KMS-11 (cell line): ENCODE data around the gene TRIO.

Experiments
- H2AFZ ChIP-seq: fragments of 200-600 bp; sonication (generic); 2 replicates; pipeline ENCODE4 v1.6.1; 2016; ENCODE audit warnings: antibody characterized with exemption, mixed run types, low read depth
- H3K27ac ChIP-seq: fragments of 200-600 bp; sonication (generic); 2 replicates; pipeline ENCODE4 v1.6.1; 2016; ENCODE audit warnings: mild to moderate bottlenecking, mixed run types
- H3K27me3 ChIP-seq: fragments of 200-600 bp; sonication (generic); 2 replicates; pipeline ENCODE4 v1.6.1; 2017; ENCODE audit warnings: mild to moderate bottlenecking, low read depth, mixed run types, moderate library complexity; ENCODE audit not compliant: insufficient read depth
- H3K36me3 ChIP-seq: fragments of 200-600 bp; sonication (generic); 2 replicates; pipeline ENCODE4 v1.6.1; 2017; ENCODE audit warnings: mild to moderate bottlenecking, mixed run types; ENCODE audit not compliant: insufficient read depth
- H3K4me1 ChIP-seq: fragments of 200-600 bp; sonication (generic); 2 replicates; pipeline ENCODE4 v1.6.1; 2016; ENCODE audit warnings: mild to moderate bottlenecking, low read depth, mixed run types; ENCODE audit not compliant: poor library complexity, severe bottlenecking
- H3K4me2 ChIP-seq: fragments of 200-600 bp; sonication (generic); 2 replicates; pipeline ENCODE4 v1.7.0; 2016; ENCODE audit warnings: mild to moderate bottlenecking, mixed run types
- H3K4me3 ChIP-seq: fragments of 200-600 bp; sonication (generic); IDR thresholded peaks from 2 replicates; pipeline ENCODE4 v1.6.1; 2017; ENCODE audit warnings: low read depth, low read length, mixed read lengths; ENCODE audit not compliant: insufficient read depth
- H3K79me2 ChIP-seq: fragments of 200-600 bp; sonication (generic); 2 replicates; pipeline ENCODE4 v1.6.1; 2016; ENCODE audit warnings: low read depth, mixed run types; ENCODE audit not compliant: insufficient read depth
- H3K9ac ChIP-seq: fragments of 200-600 bp; sonication (generic); 2 replicates; pipeline ENCODE4 v1.6.1; 2016; ENCODE audit warnings: mild to moderate bottlenecking, mixed run types
- H4K20me1 ChIP-seq: fragments of 200-600 bp; sonication (generic); 2 replicates; pipeline ENCODE4 v1.6.1; 2016; ENCODE audit warnings: mild to moderate bottlenecking, mixed run types; ENCODE audit not compliant: insufficient read depth
- CTCF ChIP-seq: fragments of 200-600 bp; sonication (generic); conservative IDR thresholded peaks from 2 replicates; pipeline ENCODE4 v1.6.1; 2017; ENCODE audit warnings: low read depth, mild to moderate bottlenecking, antibody characterized with exemption, low read length, moderate library complexity, mixed read lengths

The TRIO gene

DNA sequence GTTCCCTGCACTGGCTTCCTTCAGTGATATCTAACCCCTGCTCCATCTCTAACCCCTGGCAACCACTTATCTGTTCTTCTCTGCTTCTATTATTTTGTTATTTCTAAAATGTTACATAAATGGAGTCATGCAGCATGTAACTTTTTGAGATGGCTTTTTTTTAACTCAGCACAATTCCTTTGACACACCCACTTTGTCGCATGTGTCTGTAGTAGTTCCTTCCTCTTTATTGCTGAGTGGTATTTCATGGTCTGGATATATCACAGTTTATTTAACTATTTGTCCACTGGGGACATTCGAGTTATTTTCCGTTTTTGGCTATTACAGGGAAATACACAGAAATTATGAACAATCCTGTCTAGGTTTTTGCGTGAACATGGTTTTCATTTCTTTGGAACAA lies 200.2 kb downstream of the TRIO start:
- Histone ChIP-seq H3K4me3 (no peak overlapping the region), H3K4me1 (no peaks in the 10 kb centered on the region), H3K79me2 (no peaks in the 10 kb centered on the region), H4K20me1 (no peaks in the 10 kb centered on the region), H3K27me3 (no peaks in the 10 kb centered on the region), H2AFZ (no peak overlapping the region), H3K9ac (no peak overlapping the region), H3K4me2 (no peak overlapping the region), H3K27ac (no peak overlapping the region), H3K36me3 (no peaks in the 10 kb centered on the region; the same call in 1 of the 2 replicates)
- TF ChIP-seq CTCF, result no peak

DNA sequence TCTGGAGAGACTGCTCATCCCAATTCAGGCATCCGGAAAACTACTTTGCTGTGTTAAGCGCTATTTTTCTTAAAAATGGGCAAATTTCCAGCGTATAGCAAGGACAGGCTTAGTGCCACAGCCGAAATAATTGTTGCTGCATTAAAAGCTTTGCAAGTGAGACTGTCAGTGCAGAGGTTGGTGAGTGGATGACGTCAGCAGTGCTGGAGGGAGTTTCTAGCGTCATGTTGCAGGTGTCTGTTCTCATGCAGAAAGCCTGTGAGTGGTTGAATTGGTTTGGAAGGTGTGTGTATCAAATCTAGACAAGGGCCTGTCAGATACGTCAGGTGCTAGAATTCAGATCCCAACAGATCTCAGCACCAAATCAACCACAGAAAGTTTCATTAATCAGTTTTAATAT lies 204.4 kb downstream of the TRIO start:
- Histone ChIP-seq H3K27ac (no peak overlapping the region), H3K79me2 (no peaks in the 10 kb centered on the region), H2AFZ (no peak overlapping the region), H3K4me1 (no peaks in the 10 kb centered on the region), H3K27me3 (no peaks in the 10 kb centered on the region), H3K9ac (no peak overlapping the region), H3K36me3 (no peaks in the 10 kb centered on the region; the same call in 1 of the 2 replicates), H3K4me2 (no peak overlapping the region), H4K20me1 (no peaks in the 10 kb centered on the region), H3K4me3 (no peak overlapping the region)
- TF ChIP-seq CTCF, result no peak

DNA sequence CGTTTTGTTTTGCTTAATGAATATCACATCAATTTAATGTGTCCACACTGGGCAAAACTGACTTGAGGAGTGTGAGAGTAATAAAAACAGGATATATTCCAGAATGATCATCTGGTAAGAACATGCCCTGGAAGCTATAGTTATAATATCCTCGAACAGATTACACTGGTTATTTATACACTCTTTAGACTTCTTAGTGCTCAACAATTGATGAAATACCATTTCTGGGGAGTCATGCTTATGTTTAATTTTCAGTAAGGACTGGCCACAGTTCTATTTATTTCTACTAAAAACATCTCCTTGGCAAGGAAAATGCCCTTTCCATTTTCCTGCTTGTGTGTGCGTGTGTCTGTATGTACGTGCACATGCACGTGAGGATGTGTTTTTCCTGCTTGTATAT lies 205.0 kb downstream of the TRIO start:
- no peaks in the 10 kb centered on the region; the same call in 1 of the 2 replicates for H3K36me3 ChIP-seq
- no peak overlapping the region for H3K4me3 ChIP-seq
- no peak overlapping the region for H3K9ac ChIP-seq
- no peaks in the 10 kb centered on the region for H4K20me1 ChIP-seq
- TF ChIP-seq CTCF, result no peak
- H3K4me1 ChIP-seq, result no peaks in the 10 kb centered on the region
- H3K4me2 ChIP-seq, result no peak overlapping the region
- no peak overlapping the region for H3K27ac ChIP-seq
- H2AFZ ChIP-seq, result no peak overlapping the region
- H3K27me3 ChIP-seq, result no peaks in the 10 kb centered on the region
- H3K79me2 ChIP-seq, result no peaks in the 10 kb centered on the region

GRCh38 chr5:14349029-14349428 lies 205.9 kb downstream of the TRIO start:
- Histone ChIP-seq H3K4me3 (no peak overlapping the region), H3K27ac (no peak overlapping the region), H3K27me3 (no peaks in the 10 kb centered on the region), H3K36me3 (no peaks in the 10 kb centered on the region; the same call in 1 of the 2 replicates), H3K9ac (no peak overlapping the region), H3K79me2 (peaks cover 6% of the 10 kb centered on the region; the same call in 1 of the 2 replicates), H3K4me1 (no peaks in the 10 kb centered on the region), H3K4me2 (no peak overlapping the region), H2AFZ (no peak overlapping the region), H4K20me1 (no peaks in the 10 kb centered on the region)
- TF ChIP-seq CTCF, result no peak
